GM12878 (cell line): ENCODE measurements around the gene HSPB7.

Source experiments
- CTCF ChIP-seq, 3 experiments: IDR thresholded peaks in 2 of 3; conservative IDR thresholded peaks in 1 of 3; 2 replicates each; pipeline ENCODE4 v1.5.1; 2011; ENCODE audit warnings: low read depth in 3 of 3, low read length in 3 of 3, mild to moderate bottlenecking in 3 of 3, control low read depth in 2 of 3, moderate library complexity in 2 of 3, inconsistent platforms in 1 of 3, mixed read lengths in 1 of 3; ENCODE audit not compliant: control insufficient read depth in 2 of 3, insufficient read depth in 1 of 3; ENCODE audit errors: extremely low read depth in 1 of 3
- HDAC2 ChIP-seq: fragments of 200-600 bp; sonication (generic); IDR thresholded peaks from 2 replicates; pipeline ENCODE4 v1.6.1; 2017
- REST ChIP-seq: IDR thresholded peaks from 2 replicates; pipeline ENCODE4 v1.6.1; 2012; ENCODE audit warnings: mild to moderate bottlenecking, low read depth, low read length
- ZBTB33 ChIP-seq: fragments of 450-650 bp; IDR thresholded peaks from 2 replicates; pipeline ENCODE4 v1.6.1; 2017; ENCODE audit warnings: mild to moderate bottlenecking

GRCh38 chr1:15968172-15968571 is 49.7 kb downstream of the HSPB7 start:
- TF ChIP-seq HDAC2 (no peak), CTCF (IDR thresholded peaks at IDR 0.05 in 2 of 3, conservative IDR thresholded peaks at IDR 0.05 in 1 of 3; ENCODE audit: control insufficient read depth in 2 of 3, extremely low read depth in 1 of 3, insufficient read depth in 1 of 3, low read depth in 3 of 3, low read length in 3 of 3) (no peak), REST (no peak), ZBTB33 (no peak)
